GM21723 (cell line): ENCODE measurements around the gene TRIM8.
A peak's percentile ranks its signal among the peaks of the same experiment; 100 is the strongest.

ENCODE experiments used
- ATAC-seq: cut with Tn5 transposase; IDR thresholded peaks from one replicate; pipeline ENCODE4 v1.9.1; 2021; ENCODE audit warnings: mild to moderate bottlenecking, moderate library complexity; ENCODE audit not compliant: unreplicated experiment

TRIM8 gene, protein sequence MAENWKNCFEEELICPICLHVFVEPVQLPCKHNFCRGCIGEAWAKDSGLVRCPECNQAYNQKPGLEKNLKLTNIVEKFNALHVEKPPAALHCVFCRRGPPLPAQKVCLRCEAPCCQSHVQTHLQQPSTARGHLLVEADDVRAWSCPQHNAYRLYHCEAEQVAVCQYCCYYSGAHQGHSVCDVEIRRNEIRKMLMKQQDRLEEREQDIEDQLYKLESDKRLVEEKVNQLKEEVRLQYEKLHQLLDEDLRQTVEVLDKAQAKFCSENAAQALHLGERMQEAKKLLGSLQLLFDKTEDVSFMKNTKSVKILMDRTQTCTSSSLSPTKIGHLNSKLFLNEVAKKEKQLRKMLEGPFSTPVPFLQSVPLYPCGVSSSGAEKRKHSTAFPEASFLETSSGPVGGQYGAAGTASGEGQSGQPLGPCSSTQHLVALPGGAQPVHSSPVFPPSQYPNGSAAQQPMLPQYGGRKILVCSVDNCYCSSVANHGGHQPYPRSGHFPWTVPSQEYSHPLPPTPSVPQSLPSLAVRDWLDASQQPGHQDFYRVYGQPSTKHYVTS

DNA sequence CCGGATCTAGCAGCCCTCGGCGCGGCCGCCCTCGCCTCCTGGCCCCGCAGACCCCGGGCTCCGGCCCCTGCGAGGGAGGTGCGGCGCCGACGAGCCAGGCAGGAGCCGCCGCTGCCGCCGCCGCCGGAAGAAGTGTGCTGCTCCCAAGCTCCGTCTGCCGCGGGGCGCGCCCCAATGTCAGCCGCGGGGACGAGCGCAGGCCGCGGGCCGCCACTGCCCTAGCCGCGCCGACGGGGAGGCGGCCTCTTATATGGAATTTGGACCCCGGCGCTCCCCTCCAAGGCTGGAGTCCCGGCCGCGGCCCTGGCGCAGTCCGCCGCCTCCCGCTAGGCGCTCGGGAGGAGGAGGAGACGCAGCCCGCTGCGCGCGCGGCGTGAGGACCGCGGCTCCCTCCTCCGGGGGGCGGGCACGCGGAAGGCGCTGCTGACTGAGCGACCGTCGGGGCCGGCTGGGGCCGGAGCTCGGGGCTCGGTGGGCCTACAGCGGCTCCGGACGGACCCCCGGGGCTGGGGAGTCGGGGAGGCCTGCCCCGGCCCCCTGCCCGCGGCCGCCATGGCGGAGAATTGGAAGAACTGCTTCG, at the start of gene TRIM8:
TSS of gene TRIM8 (plus strand) at position 414 of the 580 bp plus-strand sequence. CDS start at position 553, 139 bp downstream.
- peak; percentile 15 for ATAC-seq

DNA sequence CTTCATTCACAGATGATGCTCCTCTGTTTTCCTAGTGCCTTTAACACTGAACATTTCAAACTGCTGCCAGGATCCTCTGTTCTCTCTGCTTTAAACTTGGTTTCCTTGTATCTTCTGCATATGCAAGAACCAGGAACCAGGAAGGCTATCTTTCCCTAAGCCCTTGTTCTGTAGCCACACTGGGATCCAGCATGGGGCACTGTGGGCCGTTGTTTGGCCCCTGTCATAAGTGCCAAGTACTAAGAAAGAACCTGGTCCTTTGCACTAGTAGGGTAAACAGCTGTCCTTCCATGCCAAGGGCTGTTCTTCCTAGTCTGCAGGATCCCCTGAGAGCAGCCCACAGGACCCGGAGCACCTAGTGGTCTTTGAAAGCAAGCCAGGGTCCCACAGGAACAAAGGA, 49.0 kb upstream of the TRIM8 start:
- no peak for ATAC-seq

DNA sequence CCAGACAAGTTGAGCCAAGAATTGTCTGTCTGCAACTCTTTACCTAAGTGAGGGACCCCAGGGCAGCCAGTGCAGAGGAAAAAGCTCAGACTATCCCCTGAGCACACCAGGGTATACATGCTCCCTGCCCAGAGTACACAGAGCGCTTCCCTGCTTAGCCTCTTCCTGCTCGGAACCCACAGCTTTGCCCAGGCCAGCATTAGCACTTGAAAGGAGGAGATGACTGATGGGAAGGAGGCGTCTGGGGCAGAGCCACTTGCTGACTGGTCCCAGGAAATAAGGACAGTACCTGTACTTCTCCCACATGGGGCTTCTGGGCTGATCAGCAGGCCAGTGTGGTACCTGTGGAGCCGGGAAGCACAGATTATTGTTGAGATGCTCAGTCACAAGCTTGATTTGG, 48.4 kb upstream of the TRIM8 start:
- ATAC-seq = no peak

DNA sequence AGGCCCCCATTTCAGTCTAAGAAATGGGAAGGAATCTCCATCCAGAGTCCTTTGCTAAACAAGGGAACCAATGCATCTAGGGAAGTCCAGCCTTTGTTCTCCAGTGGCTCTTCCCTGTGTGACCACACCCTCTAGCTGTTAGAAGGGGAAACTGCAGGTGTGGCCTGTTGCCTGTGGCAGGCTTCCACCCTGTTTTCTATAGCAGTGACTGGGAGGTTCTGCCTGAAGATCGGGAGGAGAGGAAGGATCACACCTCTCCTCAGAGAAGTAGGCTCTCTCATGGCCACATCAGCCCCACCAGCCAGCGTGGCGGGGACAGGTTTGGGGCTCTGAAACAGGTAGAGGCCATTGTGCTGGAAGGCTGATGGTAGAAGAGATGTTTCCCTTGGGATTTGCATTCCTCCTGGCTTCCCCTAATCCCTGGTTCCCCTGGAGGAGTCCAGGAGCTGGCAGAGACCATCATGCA, 47.7 kb upstream of the TRIM8 start:
- no peak for ATAC-seq

DNA sequence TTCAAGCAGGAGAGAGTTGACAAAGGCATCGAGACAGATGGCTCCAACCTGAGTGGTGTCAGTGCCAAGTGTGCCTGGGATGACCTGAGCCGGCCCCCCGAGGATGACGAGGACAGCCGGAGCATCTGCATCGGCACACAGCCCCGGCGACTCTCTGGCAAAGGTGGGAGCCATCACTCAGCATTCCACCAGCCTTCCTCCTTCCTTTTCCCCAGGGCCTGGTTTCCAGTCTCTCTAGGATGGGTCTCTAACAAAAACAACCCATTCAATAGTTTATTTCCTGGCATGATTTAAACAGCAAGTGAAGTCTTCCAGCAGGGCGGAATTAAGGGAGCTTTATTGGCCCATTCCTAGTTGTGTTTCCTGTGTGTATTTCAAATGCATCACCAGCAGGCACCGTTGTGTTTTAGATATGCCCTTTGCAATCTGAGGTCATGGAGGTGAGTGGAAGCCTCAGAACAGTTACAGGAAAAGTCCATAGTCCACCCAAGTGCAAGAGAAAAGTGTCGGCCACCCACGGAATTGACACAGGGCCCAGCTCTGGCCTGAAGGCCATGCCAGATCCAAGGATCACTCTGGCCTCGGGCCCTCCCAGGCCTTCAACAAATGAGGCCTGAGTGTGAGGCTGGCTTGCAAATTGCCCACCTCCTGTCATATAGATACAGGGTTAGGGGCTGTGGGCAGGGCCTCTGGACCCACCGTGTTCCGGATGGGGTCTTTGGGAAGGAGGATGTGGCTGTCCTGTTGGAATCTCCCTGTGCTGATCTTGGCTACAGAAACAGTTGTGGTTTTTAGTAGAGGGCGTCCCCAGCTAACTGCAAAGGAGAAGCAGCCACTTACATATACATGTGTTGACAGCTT, 46.9 kb upstream of the TRIM8 start:
- ATAC-seq = no peak

DNA sequence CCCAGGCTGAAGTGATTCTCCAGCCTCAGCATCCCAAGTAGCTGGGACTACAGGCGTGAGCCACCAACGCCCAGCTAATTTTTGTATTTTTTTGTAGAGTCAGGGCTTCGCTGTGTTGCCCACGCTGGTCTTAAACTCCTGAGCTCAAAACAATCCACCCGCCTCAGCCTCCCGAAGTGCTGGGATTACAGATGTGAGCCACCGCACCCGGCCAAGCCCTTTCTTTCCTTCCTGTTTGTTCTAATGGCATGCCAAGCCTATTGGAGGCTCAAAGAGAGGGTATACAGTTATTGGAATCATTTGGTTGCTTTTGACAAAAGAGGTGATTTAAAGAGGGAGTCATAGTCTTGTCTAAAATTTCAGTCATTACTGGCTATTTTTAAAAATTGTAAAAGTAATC, 46.0 kb upstream of the TRIM8 start:
- ATAC-seq = no peak

DNA sequence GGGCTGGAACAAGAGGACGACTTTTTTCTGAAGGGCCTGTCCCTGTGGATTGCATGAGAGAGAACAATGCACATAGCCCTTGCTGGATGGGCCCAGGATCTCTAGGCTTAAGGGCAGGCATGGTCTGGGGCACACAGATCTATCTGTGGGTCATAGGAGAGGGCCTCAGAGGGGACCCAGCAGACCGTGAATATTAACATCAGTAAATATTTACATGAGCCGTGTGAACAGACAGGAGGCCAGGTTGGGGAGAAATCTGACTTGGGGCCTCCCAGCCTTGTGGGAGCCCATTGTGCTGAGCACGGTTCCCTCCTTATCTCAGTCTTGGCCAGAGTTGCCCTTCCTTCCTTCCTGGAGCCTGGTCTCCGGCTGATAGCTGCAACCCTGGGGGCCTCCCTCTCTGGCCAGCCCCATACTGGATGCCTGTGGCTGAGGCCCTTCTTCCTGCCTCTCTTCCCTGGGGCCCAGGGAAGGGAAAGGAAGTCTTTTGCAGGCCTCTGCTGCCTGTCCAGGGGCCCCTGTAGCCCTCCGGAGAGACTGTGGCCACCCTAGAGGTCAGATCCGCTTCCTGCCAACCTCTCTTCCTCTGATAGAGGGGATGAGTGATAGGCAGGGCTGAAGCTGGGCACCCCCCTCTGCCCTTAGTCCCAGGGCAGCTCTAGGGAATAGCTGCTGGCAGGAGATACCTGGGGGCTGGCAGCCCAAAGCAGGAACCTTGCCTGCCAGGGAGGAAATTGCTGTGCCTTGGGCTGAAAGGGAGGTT, 44.5 kb upstream of the TRIM8 start:
- ATAC-seq = no peak

DNA sequence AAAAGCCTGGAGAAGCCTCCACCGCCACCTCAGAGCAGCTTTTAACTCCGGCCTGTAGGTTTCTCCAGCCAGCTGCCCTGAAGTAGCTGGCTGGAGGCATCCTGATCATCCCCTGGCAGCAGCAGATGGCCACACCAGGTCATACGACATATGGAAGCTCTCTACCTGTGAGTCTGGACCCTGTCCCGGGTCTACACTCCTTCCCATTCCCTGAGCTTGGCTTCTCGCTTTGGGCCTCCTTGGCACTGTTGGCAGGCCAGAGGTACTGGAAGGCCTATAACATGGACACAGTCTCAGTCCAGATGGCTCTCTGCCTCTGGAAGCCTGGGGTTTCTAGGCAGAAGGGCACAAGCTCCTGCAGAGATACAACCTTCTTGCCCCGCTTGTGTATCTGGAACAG, 43.5 kb upstream of the TRIM8 start:
- no peak for ATAC-seq

DNA sequence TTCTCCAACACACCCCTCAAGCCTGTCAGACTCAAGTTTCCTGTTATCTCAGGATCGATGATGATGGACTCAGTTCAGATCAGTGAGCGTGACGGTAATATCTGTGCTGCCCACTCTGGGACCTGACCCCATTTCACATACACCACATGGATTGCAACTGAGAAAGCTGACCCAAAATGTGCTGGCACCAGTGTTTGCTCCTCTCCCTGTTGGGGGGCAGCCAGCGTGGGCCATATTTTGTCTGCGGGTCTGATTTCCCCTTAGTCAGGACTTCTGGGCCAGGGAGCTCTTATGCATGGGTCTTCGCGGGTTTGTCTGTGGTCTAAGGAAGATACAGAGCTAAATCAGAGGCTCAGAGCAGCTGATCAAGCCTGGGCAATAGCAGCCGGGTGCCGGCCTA, 42.6 kb upstream of the TRIM8 start:
- ATAC-seq = no peak

DNA sequence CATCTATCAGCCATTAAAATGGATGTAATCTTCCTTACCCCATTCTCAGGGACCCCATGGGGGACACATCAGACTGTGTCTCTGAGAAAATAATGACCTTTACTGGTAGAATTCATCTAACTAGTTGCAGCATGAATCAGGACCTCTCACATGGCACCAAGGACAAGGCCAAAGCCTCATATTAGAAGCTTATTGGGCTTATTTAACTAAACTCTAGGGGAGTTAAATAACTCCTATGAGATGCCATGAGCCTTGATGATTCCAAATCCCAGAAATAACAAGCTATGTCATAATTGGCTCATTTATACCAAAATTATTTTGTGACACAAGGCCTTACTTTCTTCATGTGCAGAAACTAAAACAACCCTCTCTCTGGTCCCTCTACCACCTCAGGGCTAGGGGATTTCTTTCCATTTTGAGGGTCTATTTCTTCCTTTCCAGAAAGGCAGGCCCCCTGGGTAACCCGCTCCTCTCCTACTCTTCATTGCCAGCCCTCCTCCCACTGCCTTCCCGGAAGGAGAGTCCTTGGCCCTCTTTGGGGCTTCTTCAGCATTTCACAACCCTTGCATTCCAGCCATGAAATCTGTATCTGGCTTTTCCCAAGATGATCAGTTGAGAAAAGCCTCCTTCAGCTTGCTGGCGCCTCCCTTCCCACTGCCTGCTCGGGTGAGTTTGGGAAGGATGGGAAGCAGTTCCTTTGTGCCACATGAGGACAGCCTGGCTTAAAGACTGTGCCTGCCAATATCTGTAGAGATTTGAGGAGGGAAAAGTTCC, 41.8 kb upstream of the TRIM8 start:
- ATAC-seq = no peak

DNA sequence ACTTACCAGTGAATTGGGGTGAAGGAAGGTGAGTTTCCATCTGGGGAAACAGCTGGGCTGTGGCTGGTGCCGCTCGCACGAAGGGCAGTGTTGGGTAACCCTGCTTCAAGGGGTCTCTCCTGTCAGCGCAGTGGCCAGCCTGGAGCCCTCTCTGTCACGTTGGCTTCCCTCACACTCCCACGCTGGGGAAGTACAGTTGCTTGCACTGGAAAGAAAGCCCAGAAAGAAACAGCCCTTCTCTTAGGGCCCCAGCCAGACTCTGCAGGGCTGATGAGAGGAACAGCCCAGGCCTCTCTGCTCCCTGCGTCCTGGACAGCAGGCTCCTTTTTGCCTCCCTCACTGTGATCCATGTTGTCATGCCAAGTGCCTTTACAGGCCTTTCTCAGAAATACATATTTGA, 40.3 kb upstream of the TRIM8 start:
- ATAC-seq = no peak

DNA sequence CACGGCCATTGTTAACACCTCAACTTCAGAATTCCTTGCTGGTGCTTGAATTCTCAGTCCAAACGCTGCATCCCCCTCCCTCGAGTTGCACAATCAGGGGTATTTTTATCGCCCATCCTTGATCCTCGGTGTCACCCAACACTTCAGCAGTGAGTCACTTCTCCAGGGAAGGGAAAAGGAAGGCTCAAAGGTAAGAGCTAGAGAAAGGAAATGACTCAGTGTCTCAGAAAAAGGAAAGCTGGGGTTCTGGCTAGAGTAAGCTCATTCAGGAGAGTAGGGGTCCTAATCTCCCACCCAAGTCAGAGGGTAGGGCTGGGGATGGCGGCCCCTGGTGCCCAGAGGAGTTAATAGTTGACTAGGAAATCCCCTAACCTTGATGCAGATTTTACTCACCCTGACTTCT, 39.8 kb upstream of the TRIM8 start:
- no peak for ATAC-seq

DNA sequence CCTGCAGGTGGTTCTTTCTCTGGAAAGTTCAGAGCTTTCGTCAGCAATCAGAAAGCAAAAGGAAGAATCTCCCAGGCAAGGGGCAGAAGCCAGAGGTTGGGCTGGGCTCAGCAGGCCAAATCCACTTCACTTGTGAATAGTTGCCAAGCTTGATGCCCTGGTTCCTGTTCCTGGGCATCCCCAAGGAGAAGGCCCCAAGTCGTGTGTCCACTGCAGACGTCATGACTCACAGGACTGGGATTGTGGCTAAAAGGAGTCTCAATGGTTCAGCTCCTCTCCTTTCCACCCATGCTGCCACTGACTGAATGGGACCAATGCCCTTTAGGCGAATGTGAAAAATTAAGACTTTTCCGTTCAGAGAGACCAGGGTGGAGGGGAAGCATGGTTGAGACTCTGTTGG, 38.6 kb upstream of the TRIM8 start:
- no peak for ATAC-seq

DNA sequence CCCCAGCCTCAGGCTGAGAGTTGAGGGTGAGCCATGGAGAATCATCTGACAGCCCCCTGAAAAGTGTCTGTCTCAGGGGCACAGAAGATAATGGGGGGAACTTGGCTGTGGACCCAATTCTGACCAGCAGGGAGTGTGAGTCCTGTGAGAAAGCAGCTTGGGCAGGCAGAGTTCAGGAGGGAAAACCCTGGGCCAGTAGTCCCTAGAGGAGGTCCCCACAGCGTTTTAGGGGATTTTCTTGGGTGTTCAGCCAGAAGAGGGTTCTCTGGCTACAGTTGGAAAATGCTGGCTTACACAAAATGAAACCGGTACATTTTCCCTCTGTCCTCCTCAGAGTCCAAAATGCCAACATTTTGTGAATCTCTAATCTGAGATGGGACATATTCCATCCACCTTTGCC, 35.8 kb upstream of the TRIM8 start:
- ATAC-seq = no peak

DNA sequence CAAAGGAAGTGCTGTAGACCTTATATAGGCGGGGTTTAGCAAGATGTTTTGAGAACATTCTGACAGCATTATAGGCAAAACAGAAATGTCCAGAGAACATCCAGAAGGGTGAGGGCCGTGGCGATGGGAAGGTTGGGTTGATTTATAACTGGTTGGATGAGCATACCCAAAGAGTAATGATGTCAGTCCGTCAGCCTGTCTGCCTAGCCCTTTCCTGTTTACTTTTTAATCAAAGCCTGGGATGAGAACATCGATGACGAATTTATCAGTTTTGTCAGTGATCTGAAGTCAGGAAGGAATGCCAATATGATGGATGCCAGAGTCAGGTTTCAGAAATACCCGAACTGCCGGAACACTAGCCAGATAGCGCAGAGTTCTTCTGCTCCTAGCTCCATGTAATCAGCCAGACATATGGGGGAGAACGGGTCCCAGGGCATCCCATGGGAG, 33.8 kb upstream of the TRIM8 start:
- ATAC-seq = no peak

DNA sequence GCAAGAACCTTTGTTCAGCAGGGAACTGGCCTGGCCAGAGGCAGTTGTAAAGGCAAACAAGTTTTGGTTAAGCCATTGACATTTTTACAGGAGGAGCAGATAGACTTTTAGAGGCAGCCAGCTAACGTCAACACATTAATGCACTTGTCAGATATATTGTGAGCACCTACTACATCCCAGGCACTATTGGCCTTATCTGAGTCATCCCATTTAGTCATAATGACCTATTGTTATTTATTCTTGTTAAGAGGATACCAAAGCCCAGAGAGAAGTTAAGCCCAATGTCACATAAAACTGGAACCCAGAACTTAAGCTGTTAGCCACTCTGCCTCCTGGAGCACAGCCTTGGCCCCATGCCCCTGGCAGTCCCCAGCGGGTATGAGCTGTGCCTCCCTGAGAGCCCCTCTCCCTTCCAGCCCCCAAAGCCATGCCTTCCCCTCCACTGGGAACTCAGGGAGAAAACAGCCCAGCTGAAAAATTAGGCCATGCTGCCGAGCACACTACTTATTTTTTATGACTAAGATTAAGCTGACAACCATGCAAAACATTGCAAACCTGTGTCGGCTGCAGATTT, 32.7 kb upstream of the TRIM8 start:
- ATAC-seq = no peak

DNA sequence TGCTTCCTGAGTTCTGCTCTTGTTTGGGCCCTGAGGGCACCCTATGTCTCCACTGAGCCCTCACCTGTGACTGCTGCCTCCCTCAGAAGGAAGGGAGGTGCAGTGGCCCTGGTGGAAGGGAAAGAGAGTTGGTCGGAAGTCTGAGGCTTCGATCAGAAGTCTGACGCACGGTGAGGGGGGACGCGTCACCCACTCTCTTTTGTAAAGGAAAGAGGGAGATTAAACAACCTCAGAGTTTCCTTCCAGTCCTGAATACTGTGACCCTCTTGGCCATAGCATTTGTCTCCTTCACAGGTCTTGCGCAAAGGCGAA, 31.4 kb upstream of the TRIM8 start:
- no peak for ATAC-seq

DNA sequence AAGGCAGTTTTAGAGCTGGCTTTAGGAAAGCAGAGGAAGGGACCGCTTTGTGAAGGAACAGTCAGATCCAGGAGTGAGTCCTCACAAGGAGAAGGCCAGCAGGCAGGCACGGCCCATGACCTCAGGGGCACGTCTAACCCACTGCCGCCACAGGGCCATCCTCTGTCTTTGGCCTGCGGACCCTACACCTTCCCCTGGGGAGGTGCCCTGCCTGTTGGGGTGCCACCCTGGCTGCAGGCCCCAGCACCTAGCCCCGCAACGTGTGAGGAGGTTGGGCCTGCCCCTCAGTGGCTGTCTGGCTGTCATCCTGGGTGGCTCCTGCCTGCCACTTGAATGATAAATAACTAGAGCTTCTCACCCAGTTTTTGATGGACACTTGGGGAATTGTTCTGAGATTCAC, 31.0 kb upstream of the TRIM8 start:
- ATAC-seq = no peak

DNA sequence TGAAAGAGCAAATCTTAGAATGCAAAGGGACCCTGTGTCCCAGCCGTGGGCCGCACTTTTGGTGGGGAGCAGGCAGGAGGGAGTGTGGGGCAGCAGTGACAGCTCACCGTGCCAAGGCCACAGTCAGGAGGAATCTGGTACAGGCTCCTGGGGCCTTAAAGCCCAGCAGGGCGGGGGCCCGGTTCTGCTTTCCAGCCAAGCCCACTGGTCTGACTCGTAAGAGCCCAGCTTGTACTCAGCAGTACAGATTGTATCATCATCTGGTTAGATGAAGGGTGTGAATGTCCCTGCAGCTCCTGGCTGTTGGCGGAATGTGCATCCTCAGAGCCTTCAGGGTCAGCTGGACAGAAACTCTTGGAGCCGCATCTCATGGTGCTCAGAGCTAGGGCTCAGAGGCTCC, 30.5 kb upstream of the TRIM8 start:
- no peak for ATAC-seq

DNA sequence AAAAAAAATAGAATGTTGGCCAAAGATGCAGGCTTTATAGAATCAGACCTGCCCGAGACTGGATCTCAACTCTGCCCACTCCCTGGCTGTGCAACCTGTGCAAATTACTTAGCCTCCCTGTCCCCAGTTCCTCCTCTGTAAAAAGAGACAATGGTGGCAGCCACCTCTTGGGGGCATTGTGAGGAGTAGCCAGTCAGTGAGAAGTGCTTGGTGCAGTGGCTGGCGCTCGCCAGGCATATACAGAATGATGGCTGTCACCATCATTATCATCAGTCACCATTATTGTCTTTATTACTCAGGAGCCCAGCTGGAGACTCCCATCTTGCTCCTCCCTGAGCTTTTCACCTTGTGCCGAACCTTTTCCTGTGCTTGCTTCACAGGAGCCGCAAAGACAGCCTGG, 29.4 kb upstream of the TRIM8 start:
- no peak for ATAC-seq
